ENCODE results near the gene TSHR. TPM values are rescaled to one million over a fixed set of nuclear protein-coding genes. Genes with fewer than 3 reads are reported as not detected.
"Not testable (repeated sequence)": the region's sequence is repeated elsewhere in the genome, so short reads cannot be mapped to it uniquely, and the experiment has no call there.

TSHR gene
- 2.9 TPM for total RNA-seq

DNA sequence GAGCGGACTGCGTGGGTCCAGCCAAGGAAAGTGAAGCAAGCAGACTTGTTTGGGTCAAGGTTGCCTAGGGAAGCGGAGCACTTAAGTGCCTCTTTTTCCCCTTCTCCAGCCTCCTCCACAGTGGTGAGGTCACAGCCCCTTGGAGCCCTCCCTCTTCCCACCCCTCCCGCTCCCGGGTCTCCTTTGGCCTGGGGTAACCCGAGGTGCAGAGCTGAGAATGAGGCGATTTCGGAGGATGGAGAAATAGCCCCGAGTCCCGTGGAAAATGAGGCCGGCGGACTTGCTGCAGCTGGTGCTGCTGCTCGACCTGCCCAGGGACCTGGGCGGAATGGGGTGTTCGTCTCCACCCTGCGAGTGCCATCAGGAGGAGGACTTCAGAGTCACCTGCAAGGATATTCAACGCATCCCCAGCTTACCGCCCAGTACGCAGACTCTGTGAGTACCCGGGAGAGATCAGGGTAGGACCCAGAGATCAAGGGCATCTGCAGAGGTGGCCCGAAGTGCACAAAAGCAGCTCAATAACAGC, at the start of gene TSHR:
TSS of gene TSHR (plus strand) at position 206 of the 526 bp plus-strand sequence. CDS start at position 266, 60 bp downstream.
- DNase-seq: no peak

DNA sequence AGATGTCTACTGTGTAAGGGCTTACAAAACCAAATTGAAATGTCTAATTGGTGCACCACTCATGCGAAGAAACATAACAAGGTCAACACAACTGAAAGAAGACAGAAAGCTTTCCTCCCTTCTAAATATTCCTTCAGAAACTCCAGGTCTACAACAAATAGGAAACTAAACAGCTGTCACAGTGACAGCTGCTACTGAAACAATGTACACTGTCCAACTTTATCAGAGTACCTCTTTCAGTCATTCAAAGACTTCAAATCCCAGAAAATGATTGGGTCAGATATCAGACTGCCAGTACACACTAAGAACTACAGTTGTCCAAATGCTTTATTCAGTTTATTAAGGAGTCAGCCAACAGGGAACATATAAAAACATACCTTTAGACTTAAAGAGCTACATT, 49.1 kb upstream of the TSHR start:
- no peak for DNase-seq

DNA sequence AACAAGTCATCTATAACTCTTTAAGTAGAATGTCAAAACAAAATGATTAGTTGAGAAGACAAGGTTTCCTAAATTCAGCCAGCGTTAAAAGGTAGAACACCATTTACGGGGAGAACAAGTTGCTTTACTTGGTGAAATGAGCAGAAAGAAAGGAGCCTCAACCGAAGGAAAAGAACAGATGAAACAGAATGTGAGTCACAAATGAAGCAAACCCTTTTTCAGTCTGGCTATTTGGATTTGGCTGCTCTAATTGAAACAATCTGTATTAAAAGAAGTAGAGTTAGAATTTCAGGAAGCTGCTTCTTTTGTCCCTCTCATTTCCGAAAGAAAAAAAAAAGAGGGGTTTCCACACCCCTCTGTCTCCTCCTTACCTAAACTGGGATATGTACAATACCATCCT, 48.5 kb upstream of the TSHR start:
- DNase-seq: no peak

DNA sequence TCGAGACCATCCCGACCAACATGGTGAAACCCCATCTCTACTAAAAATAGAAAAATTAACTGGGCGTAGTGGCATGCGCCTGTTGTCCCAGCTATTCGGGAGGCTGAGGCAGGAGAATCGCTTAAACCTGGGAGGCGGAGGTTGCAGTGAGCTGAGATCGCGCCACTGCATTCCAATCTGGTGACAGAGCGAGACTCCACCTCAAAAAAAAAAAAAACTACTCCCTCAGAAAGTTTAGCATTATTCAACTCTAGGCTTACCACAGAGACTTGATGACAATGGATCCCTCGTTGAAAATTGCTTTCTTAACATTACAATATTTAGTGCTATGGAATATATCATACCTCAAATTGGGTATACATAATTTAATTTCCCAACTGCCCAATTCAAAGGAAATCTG, 43.4 kb upstream of the TSHR start:
- not testable (repeated sequence) for DNase-seq

DNA sequence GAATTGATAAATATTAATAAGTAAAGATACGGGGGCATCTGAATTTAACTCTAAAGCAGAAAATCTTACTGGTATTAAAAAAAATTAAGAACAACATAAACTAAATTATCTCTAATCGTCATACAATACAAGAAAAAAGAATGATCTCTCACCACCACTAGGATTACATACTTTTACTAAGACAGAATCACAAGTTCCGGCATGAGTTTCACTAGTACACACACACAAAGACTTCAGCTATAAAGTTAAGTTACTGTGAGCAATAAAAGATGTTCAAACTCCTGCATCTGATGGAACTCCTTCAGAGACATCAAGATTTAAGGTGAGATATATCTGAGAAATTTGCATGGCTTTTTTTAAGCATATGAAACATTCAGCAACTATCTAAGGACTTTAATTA, 35.8 kb upstream of the TSHR start:
- no peak for DNase-seq

- DNase-seq: no peak
Measured at GRCh38 chr14:80923368-80923767, 32.1 kb upstream of the TSHR start.

GRCh38 chr14:80924365-80925103, 30.9 kb upstream of the TSHR start:
- DNase-seq: no peak

DNA sequence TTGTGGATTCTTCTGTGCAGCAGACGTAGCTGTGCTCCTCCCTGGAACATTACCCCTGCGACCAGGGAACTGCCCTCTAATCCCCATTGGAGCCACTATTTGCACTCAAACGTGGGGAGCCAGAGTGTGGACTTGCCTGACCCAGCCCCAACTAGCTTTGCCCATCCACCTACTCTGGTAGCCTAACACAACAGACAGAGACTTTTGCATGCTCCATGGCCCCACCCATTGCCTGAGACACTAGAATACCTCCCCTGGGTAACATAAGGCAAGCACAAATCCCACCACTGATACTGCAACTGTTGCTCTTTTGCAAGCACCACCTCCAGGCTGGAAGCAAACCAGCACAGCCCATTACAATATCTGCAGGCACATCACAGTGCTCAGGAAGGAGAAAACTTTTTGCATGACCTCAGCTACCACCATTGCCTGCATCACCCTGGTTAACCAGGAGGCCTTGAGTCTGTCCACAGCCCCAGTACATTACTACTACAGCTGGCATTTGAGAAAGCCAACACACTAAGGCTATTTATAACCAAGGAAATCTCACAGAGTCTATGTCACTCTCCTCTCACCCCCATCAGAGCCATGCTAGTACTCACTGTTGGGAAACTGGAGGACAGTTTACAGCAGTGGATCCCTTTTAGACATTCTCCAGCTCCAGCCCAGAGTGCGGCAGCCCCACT, 28.9 kb upstream of the TSHR start:
- no peak for DNase-seq

GRCh38 chr14:80927083-80927989, 28.1 kb upstream of the TSHR start:
- no peak for DNase-seq

- DNase-seq: no peak
Measured at GRCh38 chr14:80930095-80930494, 25.3 kb upstream of the TSHR start.

GRCh38 chr14:80930836-80931389, 24.5 kb upstream of the TSHR start:
- DNase-seq: no peak

- DNase-seq: no peak
Measured at GRCh38 chr14:80933282-80933681, 22.1 kb upstream of the TSHR start.

DNA sequence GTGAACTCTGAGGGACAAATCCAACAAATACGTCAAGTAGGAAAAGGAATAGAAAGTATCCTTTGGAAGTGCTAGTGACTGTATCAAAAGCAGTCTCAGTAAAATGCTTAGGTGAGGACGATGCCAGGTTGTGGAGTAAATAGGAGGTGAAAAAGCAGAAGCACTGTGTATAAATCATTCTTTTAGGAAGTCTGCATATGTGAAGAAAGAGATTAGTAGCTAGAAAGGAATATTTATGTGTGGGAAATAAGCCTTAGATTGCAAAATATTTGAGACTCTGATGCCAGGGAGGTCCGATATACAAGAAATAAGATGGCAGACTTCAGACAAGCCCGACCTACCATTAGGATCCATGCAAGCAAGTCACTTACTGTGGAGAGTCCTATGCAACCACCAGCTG, 21.7 kb upstream of the TSHR start:
- DNase-seq: no peak

- DNase-seq: no peak
Measured at GRCh38 chr14:80940146-80940545, 15.3 kb upstream of the TSHR start.

DNA sequence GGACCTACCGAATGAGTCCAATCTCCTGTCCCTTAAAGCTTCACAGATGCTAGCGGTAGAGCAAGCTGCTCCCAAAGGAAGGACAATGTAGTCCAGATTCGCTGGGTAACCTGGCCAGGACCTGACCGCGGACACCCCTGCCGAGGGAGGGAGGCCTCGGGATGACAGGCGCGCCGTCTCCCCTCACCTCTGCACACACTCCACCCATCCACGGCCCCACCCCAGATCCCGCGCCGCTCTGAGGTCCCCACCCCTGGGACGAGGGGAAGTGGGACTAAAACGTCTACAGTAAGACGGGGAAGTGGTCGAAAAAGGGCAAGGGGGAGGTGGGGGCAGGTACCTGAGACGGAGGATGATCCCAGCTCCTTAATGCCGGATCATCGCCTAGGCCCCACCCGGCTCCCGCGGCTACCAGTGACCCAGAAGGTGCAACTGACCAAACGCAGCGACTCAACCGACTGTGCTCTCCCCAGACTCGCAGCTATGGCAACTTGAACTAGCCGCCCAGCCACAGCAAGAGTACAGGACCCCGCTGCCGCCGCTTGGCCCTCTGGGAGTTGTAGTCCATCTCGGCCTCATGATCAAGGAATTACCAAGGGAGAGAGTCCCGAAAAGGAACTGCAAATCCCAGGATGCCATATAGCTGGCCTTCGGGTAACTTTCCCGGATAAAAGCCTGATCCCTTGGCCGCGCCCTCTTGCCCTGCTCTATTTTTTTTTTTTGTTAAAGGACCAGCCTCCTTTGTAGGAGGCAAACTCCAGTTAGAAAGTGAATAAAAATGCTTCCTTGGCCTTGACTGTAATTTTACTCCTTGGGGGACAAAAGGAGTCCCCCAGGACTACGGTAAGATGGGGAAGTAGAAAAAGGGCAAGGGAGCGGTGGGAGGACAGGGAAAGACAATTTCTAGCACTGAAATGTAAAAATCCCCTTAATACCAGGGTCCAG, 13.9 kb upstream of the TSHR start, which contains the start of gene CEP128:
TSS of gene CEP128 (minus strand) at position 498 of the 945 bp plus-strand sequence.
- peak; percentile 96 for DNase-seq

DNA sequence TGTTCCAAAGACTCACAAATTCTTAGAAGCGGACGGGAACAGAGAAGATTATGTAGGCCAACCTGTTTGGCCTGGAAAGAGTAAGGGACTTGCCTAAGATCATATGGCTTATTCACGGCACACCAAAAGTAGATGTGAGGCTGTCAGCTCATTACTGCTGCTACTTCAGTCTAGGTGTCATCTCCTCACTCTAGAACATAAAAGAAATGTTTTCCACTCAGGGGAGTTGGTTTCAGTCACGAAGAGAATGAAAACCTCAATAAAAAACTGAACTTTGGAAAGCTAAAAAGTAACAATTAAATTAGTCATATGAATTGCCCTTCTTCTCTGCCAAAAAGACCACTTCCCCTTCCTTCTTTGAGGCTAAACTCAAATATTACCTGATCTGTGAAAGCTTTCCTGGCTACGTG, 13.2 kb upstream of the TSHR start:
- no peak for DNase-seq

GRCh38 chr14:80944861-80945617, 10.4 kb upstream of the TSHR start:
- DNase-seq: no peak

GRCh38 chr14:80946187-80946586, 9.2 kb upstream of the TSHR start:
- DNase-seq: no peak

DNA sequence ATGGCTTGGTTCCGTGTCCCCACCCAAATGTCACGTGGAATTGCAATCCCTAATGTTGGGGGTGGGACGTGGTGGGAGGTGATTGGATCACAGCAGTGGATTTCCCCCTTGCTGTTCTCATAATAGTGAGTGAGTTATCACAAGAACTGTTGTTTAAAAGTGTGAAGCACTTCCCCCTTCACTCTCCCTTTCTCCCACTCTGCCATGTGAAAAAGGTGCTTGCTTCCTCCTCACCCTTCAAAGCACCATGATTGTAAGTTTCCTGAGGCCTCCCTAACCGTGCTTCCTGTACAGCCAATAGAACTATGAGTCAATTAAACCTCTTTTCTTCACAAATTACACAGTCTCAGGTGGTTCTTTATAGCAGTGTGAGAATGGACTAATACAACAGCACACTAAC, 8.6 kb upstream of the TSHR start:
- no peak for DNase-seq

GRCh38 chr14:80948291-80948690, 7.1 kb upstream of the TSHR start:
- no peak for DNase-seq

Data from skin of body (tissue), 2 donors.